ENCODE data around the gene NIP7.

- no peak for TF ChIP-seq POLR2AphosphoS5 (IDR thresholded peaks at IDR 0.05)
- no peak for TF ChIP-seq CTCF (IDR thresholded peaks at IDR 0.05)
- TF ChIP-seq POLR2A (IDR thresholded peaks at IDR 0.05), result no peak
- TF ChIP-seq EP300 (IDR thresholded peaks at IDR 0.05), result no peak
Measured at GRCh38 chr16:69311533-69312387, 27.8 kb upstream of the NIP7 start.
